Renal cortical epithelial cell (primary cell): ENCODE results near the gene TAF11L12. TPM values are rescaled to one million over a fixed set of nuclear protein-coding genes. Genes with fewer than 3 reads are reported as not detected.
"Not testable (repeated sequence)": the region's sequence is repeated elsewhere in the genome, so short reads cannot be mapped to it uniquely, and the experiment has no call there.

Experiments
- DNase-seq: peaks from one replicate; pipeline ENCODE4 v3.0.0-alpha.2; 2011; ENCODE audit warnings: low read depth
- total RNA-seq: library from RNA; depleted of rRNA; stranded (reverse); fragments of >200 nt; gene quantifications from 2 replicates; pipeline ENCODE4 v1.2.3, GENCODE V29; 2014

The TAF11L12 gene
- total RNA-seq: not detected in 2 replicates

- DNase-seq: not testable (repeated sequence)
Observed at GRCh38 chr5:17610092-17610491, at the start of gene TAF11L12. TSS of gene TAF11L12 (plus strand) at chr5:17610392.

- not testable (repeated sequence) for DNase-seq
Observed at GRCh38 chr5:17585658-17586057, 24.5 kb upstream of the TAF11L12 start, which contains the start of gene TAF11L7. TSS of gene TAF11L7 (minus strand) at chr5:17585758.

DNA sequence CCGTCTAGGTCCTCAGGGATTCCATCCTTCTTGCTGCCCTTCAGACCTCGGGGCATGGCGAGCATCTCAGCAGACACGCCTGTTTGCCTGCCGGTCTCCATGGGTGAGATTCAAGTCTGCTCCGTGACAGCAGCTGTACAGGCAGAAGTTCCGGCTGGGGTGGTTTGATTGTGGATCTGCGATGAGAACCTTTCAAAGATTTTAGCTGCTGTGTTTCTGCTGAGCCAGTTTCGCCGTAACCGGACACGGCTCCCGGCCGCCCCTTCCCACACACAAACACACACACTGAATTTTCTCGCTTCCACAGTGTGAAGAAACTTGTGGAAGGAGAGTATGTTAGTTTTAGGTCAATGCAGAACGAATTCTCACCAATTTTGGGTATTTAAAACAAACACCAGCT lies 19.3 kb upstream of the TAF11L12 start, which contains the start of gene TAF11L8:
Gene TAF11L8 (minus strand): TSS at position 101 of the 400 bp plus-strand sequence.
- DNase-seq: not testable (repeated sequence)

DNA sequence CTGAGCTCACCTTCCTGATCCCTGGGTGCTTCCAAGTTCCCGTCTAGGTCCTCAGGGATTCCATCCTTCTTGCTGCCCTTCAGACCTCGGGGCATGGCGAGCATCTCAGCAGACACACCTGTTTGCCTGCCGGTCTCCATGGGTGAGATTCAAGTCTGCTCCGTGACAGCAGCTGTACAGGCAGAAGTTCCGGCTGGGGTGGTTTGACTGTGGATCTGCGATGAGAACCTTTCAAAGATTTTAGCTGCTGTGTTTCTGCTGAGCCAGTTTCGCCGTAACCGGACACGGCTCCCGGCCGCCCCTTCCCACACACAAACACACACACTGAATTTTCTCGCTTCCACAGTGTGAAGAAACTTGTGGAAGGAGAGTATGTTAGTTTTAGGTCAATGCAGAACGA lies 15.9 kb upstream of the TAF11L12 start, which contains the start of gene TAF11L9:
Gene TAF11L9 (minus strand): TSS at position 140 of the 400 bp plus-strand sequence.
- DNase-seq: not testable (repeated sequence)

DNA sequence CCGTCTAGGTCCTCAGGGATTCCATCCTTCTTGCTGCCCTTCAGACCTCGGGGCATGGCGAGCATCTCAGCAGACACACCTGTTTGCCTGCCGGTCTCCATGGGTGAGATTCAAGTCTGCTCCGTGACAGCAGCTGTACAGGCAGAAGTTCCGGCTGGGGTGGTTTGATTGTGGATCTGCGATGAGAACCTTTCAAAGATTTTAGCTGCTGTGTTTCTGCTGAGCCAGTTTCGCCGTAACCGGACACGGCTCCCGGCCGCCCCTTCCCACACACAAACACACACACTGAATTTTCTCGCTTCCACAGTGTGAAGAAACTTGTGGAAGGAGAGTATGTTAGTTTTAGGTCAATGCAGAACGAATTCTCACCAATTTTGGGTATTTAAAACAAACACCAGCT lies 12.5 kb upstream of the TAF11L12 start, which contains the start of gene TAF11L10:
Gene TAF11L10 (minus strand): TSS at position 101 of the 400 bp plus-strand sequence.
- DNase-seq: not testable (repeated sequence)

DNA sequence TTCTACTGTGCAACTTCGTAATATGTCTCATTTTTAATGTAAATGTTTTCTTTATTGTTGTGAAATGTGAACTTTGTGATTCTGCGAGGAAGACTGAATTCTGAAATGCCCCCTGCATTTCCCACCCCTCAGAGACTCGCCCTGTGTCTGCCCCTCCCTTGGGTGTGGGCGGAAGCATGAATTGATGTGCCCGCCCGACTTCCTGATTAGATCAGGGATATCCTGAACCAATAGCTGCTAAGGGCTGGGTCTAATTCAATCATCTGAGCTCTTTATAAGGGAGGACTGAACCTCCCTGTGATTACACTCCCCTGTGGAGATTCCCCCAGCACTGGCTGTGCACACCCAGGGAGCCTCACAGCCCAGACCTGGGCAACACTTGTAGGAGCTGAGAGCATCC lies 6.3 kb upstream of the TAF11L12 start, which contains the start of gene TAF11L11:
Gene TAF11L11 (plus strand): TSS at position 304 of the 400 bp plus-strand sequence.
- DNase-seq: not testable (repeated sequence)

GRCh38 chr5:17604951-17605350 lies 5.2 kb upstream of the TAF11L12 start:
- no peak for DNase-seq

- DNase-seq: not testable (repeated sequence)
Observed at GRCh38 chr5:17607461-17607860, 2.7 kb upstream of the TAF11L12 start.

DNA sequence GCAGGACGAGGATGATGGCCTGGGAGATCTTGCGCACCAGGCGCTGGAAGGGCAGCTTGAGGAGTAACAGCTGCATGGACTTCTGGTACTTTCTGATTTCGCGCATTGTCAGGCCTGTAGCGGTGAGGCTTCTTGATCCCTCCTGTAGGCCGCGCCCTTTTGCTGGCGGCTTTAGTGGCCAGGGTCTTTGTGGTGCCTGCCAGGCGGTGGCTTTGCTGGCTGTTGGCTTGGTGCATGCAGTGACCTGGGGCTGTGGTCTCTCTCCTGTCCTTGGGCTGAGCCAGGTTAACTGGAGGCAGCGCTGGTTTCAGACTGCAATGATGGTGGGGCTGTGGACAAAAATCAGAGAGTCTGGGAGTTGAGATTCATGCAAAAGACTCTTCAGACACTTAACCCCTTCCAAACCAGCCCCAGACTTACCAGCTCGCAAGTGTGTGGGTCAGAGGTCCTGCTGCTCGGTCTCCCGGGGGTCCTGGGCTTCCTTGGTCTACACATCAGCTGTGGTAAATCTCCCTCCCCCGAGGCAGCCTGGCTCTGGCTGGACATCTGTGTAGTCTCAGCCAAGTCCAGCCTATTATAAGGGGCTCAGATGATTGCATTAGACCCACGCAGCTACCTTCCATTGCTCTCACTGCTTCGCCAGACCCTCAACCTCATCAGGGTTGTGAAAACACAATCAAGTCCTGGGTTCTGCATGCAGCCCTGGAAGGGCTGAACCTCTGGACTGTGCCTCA lies 4.8 kb downstream of the TAF11L12 start:
- no peak for DNase-seq

DNA sequence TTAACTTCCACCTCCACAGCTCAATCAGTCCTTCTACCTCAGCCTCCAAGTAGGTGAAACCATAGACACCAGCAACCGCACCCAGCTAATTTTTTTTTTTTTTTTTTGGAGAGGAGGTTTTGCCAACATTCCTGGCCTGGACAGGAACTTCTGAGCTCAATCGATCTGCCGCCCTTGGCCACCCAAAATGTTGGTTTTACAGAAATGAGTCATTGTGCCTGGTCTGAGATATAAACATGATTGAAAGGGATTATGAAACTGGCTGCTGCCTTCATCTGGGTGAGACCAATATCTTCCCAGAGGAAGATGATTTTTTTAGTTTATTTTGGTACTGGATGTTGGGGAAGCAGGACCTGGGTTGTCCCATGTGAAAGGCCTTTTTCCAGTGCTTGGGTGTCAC lies 9.2 kb downstream of the TAF11L12 start:
- DNase-seq: no peak

- DNase-seq: no peak
Observed at GRCh38 chr5:17620627-17621026, 10.4 kb downstream of the TAF11L12 start.

GRCh38 chr5:17625686-17626085 lies 15.5 kb downstream of the TAF11L12 start:
- DNase-seq: no peak

- not testable (repeated sequence) for DNase-seq
Observed at GRCh38 chr5:17631788-17632187, 21.6 kb downstream of the TAF11L12 start, which contains the start of gene TAF11L13. TSS of gene TAF11L13 (plus strand) at chr5:17632088.

GRCh38 chr5:17634160-17634559 lies 24.0 kb downstream of the TAF11L12 start, which contains the start of gene TAF11L14:
TSS of gene TAF11L14 (plus strand) at chr5:17634460.
- no peak for DNase-seq

- DNase-seq: not testable (repeated sequence)
Observed at GRCh38 chr5:17649232-17649631, 39.0 kb downstream of the TAF11L12 start.

DNA sequence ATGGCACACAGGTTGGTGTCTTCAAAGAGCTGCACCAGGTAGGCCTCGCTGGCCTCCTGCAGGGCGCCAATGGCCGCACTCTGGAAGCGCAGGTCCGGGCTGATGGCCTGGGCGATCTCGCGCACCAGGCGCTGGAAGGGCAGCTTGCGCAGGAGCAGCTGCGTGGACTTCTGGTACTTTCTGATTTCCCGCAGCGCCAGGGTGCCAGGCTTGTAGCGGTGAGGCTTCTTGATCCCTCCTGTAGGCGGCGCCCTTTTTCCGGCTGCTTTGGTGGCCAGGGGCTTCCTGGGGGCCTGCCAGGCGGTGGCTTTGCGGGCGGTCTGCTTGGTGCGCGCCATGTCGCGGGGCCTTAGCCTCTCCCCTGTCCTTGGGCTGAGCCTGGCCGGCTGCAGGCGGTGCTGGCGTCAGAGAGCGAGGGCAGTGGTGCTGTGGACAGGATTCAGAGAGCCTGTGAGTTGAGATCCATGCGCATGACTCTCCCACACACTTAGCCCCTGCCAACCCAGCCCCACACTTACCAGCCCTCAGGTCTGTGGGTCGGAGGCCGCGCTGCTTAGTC lies 45.1 kb downstream of the TAF11L12 start:
- not testable (repeated sequence) for DNase-seq

- no peak for DNase-seq
Observed at GRCh38 chr5:17655921-17656320, 45.7 kb downstream of the TAF11L12 start.

Other genes with a start within 250 kb of the TAF11L12 start
- gene TAF11L2, start 112.2 kb upstream of the TAF11L12 start, total RNA-seq: not detected in 2 replicates
- gene TAF11L3, start 92.0 kb upstream of the TAF11L12 start, total RNA-seq: not detected in 2 replicates
- not detected in 2 replicates for gene TAF11L4, start 88.6 kb upstream of the TAF11L12 start, total RNA-seq
- not detected in 2 replicates for gene TAF11L5, start 85.2 kb upstream of the TAF11L12 start, total RNA-seq
- gene TAF11L6, start 81.7 kb upstream of the TAF11L12 start, total RNA-seq: not detected in 2 replicates
- not detected in 2 replicates for gene TAF11L7, start 24.6 kb upstream of the TAF11L12 start, total RNA-seq
- gene TAF11L8, start 19.4 kb upstream of the TAF11L12 start, total RNA-seq: not detected in 2 replicates
- gene TAF11L9, start 16.0 kb upstream of the TAF11L12 start, total RNA-seq: not detected in 2 replicates
- not detected in 2 replicates for gene TAF11L10, start 12.6 kb upstream of the TAF11L12 start, total RNA-seq
- not detected in 2 replicates for gene TAF11L11, start 6.2 kb upstream of the TAF11L12 start, total RNA-seq
- not detected in 2 replicates for gene TAF11L13, start 21.7 kb downstream of the TAF11L12 start, total RNA-seq
- gene TAF11L14, start 24.1 kb downstream of the TAF11L12 start, total RNA-seq: not detected in 2 replicates